Fibroblast of skin of left biceps (primary cell): ENCODE data around the gene CLINT1.
"Not testable (repeated sequence)": the region's sequence is repeated elsewhere in the genome, so short reads cannot be mapped to it uniquely, and the experiment has no call there.

ENCODE experiments used
- DNase-seq, 2 experiments: peaks; one replicate each; pipeline ENCODE4 v3.0.0-alpha.2; 2013; ENCODE audit warnings: low read depth in 2 of 2

CLINT1 gene

DNA sequence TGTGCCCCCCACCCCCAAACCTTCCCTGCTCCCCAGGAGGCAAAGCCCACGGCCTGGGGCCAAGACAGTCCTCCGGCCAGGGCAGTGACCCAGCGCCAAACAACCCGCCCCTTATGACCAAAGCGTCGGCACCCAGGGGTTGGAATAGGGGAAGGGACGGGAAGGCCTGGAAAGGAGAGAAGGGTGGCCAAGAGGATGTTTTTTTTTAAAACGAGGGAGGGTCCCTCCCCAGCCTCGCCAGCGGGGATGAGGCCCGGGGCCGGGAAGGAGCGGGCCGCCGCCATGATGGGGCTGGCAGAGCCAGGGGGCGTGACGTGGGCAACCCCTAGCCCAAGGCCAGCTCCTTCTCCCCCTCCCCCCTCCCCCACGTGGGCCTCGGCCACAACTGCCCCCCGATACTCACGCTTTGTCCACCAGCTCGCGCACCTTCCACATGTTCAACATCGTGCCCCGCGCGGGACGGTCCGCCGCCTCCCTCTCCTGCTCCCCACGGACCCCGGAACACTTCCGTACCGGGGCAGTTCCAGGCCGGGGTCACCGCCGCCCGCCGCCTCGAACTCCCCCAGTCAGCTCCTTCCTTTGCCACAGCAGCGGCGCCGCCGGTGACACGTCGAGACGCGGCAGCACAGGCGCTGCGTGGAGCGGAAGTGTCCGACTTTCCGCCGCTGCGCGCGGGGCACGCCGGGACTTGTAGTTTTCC, at the start of gene CLINT1:
TSS of gene CLINT1 (minus strand) at position 619 of the 700 bp plus-strand sequence. CDS start at position 444, 175 bp downstream.
- peak in 1 of 2 experiments; percentile 49 for DNase-seq

DNA sequence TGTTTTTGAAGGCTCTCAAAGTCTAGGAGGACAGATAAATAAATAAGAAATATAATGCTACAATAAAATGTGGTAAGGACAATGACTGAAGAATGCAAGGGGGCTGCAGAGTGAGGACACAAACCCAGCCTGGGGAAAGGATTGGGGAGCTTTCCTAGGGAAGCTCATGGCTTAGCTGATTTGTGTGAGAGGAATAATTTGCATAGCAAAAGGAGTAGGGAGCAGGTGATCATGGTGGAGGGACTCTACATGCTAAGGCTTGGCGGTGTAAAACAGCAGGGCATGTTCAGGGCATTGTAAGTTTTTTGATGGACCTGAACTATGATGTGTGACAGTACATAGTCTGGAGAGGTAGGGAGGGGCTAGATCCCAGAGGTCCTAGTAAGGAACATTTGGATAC, 49.5 kb upstream of the CLINT1 start:
- no peak for DNase-seq

DNA sequence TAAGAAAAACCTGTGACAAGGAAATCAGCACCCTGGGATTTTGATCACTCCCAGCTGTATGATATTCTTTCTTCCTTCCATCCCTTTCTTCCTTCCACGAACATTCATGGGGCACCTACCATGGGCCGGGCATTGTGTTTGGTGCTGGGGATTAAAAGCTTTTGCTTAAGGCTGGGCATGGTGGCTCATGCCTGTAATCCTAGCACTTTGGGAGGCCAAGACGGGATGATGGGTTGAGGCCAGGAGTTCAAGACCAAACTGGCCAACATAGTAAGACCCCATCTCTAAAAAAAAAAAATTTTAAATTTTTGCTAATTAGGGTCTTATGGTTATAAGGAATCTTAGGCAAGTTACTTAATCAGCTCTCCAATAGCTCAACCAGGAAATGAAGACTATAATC, 48.5 kb upstream of the CLINT1 start:
- no peak for DNase-seq

DNA sequence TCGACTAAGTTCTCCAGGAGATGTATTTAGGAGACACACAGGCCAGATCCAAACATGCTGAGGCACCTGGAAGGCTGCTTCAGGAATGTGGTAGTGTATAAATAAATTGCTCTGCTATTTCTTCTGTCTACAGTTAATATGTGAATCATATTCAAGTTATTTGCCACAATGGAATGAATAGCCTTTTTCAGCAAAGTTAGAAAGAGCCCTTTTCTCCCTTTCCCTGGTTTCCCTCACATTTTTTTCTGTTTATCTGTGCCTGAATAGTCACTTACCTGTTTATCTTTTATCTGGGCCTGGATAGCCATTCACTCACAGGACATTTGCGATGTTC, 44.1 kb upstream of the CLINT1 start:
- no peak for DNase-seq

DNA sequence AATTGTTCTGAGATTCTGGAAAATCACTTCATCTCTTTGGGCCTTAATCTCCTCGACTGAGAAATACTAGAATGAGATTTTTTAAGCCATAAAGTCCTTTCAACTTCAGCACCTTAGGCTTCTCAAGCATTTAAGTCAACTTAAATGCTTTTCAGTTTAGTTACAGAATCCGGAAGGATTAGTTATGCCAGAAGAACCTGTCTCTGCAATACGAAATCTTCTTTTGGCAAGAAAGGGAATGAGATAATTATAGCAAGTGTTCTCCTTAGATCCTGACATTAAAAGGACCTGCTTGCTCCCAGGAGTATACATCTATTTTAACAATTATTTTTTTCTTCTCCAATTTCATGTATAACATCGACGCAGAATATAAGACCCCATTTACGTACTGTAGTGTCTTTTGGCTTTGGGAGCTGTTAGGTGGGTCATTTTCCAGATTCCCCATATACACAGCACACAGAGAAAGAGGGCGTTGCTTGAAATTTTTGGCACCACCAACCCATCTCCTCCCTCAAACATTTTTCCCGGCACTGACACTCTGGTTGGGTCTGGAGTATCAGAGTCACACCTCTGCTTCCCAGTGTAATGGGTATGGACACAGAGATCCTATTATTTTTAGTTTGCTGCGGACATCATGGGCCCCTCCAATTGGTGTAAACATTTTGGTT, 43.6 kb upstream of the CLINT1 start:
- no peak for DNase-seq

DNA sequence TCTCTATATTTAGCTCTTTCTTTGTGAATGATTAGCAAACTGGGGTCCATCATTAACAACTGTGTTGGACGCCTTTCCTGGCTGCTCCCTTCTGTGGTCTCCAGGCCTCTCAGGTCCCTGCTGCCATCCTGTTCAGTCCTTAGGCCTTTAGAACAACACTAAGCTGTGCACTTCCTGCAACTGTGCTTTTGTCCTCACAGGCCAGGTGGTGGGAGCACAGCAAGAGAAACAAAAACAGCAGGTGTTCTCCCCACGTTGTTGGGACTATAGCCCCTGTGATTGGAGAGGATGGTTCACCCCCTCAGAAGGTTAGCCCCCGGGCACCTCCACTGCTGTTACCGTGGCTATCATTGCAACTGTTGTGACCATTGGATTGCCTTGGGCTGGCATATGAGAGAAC, 41.7 kb upstream of the CLINT1 start:
- DNase-seq: no peak

DNA sequence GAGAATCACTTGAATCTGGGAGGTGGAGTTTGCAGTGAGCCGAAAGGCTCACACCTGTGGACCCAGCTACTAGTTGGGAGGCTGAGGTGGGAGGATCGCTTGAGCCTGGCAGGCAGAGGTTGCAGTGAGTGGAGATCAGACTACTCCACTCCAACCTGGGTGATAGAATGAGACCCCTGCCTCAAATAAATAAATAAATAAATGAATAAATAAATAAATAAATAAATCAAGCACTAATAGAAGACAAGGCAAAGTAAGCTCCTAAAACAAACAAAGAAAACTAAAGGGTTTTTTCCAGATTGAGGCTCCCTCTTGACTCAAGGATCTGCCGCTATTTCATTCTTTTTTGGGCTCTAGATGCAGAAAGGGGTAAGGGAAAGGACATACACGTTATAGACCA, 34.7 kb upstream of the CLINT1 start:
- DNase-seq: no peak

DNA sequence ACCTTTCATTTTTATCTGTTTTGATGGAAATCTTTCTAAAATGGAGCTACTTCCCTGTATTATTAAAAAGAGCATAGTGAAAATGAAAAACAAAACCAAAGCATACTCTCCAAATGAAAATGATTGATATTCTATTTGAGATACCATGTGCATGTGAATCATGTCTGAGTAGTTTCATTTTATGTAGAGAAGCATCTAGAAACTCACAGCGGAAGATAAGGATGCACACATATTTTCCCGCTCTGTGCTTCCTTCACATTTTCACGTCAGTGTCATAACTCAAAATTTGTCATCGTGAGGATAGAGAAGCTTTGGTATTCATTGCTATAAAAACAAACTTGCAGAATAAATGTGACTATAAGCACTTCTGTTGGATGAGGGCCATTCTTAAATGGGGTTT, 34.0 kb upstream of the CLINT1 start:
- no peak for DNase-seq

DNA sequence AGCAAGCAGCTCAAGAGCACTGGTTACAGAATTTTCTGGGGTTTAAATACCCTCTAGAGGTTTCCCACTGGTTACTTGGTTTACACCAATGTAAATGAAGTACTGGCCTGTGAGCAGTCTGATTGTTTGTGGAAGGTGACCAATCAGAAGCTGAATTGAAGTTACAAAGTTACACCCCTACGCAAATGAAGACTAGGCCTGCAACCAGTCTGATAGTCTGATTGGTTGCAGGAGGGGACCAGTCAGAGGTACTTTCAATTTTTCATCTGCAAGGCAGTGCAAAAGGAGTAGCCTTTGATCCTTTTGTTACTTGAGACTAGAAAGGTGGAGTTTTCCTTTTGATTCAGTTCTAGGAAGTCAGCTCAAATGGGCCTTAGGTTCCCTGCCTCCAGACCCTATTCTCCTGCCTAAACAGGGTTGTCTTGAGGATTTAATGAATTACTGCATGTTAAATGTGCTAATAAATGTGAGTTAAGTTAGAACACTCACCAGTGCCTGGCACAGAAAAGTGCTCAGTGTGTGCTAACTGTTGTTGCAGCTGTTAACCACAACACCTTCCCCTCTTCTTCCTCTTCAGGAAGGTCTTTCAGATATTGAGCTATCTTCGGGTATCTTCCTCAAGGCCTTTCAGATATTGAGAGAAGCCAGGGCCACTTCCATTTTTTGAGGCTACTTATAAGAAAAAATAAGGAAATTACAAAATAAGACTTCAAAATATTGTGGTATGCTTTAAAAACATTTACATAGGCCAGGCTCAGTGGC, 32.1 kb upstream of the CLINT1 start:
- DNase-seq: no peak

DNA sequence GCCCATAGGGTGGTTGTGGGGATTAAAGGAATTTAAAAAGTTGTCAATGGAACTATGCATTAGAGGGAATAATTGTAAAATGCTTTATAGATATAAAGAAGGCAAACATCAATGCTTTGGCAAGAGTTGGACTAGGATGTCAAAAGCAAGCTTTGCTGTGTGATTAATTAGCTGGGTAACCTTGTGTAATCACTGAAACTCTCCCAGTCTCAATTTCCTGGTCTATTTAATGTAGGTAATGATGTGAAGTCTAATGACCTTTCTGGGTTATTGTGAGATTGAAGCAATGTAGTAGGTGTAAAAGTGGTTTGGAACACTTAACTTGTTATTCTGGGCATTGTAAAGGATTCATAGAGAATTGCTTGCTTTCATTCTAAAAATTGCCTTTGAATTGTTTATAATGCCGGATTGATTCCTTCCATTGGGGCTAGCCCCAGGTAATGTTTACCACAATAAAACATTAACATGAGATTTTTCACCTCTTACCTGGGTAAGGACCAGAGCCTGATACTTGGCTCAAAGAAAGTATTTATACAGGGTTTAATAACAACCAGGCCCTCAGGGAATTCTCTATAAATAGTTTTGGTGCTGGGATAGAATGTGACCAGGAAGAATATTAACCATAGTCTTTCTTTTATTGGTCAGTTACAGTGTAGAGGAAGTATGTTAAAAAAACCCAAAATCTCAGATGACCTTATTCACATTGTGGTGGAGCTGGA, 30.0 kb upstream of the CLINT1 start:
- no peak for DNase-seq

DNA sequence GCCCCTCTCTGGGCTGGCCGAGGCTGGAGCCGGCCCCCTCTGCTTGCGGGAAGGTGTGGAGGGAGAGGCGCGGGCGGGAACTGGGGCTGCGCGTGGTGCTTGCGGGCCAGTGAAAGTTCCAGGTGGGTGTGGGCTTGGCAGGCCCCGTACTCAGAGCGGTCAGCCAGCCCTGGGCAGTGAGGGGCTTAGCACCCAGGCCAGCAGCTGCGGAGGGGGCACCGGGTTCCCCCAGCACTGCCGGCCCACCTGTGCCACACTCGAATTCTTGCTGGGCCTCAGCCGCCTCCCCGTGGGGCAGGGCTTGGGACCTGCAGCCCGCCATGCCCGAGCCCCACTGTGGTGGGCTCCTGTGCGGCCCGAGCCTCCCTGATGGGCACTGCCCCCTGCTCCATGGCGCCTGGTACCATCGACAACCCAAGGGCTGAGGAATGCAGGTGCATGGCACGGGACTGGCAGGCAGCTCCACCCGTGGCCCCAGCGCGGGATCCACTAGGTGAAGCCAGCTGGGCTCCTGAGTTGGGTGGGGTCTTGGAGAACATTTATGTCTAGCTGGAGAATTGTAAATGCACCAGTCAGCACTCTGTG, 27.9 kb upstream of the CLINT1 start:
- DNase-seq: no peak

DNA sequence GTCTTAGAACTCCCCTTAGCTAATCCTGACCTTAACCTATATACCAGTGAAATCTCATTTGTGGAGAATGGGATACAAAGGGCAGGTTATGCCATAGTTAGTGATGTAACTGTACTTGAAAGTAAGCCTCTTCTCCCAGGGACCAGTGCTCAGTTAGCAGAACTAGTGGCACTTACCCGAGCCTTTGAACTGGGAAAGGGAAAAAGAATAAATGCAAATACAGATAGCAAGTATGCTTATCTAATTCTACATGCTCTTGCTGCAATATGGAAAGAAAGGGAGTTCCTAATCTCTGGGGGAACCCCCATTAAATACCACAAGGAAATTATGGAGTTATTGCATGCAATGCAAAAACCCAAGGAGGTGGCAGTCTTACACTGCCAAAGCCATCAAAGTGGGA, 26.1 kb upstream of the CLINT1 start:
- not testable (repeated sequence) for DNase-seq

DNA sequence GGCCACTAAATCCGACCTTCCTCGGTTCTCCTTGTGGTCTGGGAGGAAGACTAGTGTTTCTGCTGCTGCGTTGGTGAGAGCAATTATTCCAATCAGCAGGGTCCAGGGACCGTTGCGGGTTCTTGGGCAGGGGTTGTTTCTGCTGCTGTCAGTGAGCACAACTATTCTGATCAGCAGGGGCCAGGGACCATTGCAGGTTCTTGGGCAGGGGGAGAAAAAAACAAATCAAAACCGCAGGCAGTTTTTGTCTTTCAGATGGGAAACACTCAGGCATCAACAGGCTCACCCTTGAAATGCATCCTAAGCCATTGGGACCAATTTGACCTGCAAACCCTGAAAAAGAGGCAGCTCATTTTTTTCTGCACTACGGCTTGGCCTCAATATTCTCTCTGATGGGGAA, 22.6 kb upstream of the CLINT1 start:
- DNase-seq: not testable (repeated sequence)

DNA sequence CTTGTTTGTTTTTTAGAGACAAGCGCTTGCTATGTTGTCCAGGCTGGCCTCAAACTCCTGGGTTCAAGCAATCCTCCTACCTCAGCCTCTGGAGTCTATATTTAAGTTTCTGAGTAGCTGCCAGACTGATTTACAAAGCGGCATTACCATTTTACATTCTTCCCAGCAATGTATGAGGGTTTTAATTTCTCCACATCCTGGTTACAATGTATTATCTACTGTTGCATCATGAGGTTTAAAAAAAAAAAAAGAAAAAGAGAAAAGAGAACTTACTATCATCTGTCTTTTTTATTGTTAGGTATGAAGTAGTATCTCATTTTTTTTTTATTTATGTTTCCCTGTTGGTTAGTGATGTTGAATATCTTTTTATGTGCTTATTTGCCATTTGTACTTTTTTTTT, 18.9 kb upstream of the CLINT1 start:
- DNase-seq: peak in 1 of 2 experiments; percentile 20

DNA sequence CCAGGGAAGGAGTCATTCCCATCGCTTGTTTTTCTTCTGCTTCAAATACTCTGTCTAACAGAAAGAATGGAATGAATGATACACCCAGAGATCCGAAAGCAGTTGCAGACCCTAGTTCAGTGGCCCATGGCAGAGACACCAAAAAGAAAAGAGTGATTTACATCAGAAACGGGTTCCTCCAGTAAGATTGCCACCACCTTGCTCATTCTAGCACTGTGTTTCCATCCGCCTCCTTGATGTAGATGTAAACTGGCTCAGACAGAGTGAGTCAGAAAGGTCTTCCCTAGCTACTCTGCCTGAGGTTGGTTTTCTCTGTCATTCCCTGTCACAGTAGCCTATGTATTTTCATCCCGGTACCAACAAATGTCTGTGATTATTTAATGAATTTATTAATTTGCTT, 15.9 kb upstream of the CLINT1 start:
- no peak for DNase-seq

DNA sequence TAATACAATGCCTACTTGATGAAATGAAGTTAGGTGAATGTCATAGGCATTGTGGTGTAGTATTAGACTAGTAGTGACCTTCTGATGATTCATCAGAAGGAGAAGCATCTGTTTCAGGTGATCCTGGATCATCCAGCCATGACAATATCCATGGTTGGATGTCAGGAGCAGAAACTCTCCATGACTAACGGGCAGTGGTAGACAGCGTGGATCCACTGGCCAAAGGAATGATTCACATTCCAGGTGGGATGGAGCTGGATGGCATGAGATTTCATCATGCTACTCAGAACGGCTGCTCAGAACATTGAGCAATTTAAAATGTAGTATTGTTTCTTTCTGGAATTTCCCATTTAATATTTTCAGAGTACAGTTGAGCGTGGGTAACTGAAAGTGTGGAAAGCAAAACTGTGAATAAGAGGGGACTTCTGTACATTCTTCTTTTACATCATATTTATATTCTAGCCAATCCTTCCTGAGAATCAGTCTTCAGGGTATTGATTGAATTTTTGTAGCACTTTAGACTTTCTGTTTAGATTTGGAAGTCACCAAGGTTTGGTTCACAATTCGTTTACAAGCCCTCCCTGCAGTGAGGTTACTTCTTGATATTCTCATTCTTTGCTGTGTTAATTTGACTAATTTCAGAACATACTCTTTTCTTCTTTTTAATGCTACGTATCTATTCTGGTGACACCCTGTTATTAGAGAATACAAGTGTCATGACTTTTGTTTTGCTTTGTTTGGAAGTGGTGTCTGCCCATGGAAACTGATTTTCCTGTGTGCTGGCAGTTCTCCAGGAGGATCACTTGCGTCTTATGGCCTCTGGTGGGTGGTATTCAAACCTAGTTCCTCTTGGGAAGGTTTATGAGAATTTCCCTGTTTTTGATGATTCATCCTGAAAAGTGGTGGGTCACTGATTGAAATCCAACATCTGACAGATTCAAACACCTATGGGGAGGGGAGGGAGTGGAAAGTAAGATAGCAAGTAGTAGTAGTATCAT, 12.2 kb upstream of the CLINT1 start:
- DNase-seq: peak in 1 of 2 experiments; percentile 37

DNA sequence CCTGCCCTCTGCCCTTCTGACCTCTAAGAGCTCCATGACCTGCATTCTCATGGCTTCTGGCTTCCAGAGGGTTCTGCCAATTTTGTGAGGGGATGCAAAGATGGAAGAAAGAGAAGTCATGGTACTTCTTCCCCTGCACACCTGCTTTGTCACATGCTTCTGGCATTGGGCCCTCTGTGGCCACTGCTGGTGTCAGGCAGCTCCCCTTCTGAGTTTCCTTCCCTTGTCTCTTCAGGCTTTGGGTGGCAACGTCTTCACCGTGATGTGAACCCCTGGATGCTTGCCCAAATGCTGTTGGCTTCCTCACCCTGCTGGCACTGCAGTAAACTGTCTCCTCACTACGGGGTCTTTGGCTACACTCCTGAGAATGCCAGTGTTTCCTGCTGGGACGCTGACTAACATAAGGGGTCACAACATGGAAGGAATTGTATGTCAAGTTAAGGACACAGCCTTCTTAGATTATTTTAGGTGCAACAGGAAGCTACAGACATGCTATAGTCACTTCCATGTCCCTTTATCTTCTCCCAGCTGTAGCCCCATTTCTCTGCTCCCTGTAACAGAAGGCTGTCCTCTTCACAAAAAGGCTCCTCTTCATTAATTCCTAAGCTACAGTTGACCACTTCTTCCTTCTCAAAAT, 8.9 kb upstream of the CLINT1 start:
- no peak for DNase-seq

DNA sequence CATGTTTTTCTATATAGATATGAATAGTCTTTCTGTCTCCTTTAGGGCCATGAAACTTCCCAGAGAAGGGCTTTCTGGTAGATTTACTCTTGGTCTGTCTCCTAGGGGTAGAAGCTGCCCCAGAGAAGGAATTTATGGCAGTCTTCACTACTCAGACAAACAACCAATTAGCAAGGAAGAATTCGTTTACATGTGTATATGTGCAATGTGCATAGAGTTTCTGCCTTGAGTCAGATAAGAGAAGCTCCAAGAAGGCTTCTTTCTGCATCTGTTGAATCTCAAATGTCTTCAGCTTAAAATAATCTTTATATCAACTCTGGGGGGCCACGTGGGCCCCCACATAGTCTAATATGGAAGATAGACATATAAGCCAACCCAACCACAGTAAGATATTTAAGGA, 7.6 kb upstream of the CLINT1 start:
- no peak for DNase-seq

DNA sequence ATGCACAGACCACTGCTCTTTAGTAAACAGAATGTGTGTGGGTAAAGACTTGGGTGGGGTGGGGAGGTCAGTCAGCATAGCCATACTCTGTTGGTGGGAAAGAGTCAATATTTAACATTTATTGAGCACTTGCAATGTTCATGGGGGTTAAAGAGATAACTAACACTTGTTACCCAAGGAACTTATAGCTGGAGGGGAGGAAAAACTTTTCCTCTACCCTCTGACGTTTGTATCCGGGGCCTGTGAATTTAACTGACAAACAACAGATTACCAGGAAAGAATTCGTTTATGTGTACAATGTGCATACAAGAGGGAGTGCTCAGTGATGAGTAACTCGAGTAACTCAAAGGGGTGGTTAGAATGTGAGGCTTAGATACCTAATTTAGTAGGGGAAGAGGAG, 6.8 kb upstream of the CLINT1 start:
- DNase-seq: no peak

DNA sequence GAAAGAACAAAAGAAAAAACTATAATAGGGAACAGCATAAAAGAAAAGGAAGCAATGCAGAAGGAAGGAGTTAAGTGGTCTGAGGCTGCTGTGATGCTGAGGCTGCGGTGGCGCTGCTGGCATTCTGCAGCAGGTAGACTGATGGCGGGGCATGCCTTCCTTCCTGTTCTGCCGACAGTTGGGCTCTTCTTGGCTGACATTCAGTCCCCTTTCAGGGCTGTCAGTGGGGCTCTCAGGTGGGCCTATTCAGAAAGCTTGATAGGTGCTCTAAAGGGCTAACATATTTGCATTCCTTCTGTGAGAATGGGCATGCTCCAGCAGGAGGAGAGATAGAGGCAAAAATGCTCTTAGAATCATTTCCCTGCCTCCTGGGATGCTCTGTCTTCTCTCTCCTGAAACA, 5.1 kb upstream of the CLINT1 start:
- no peak for DNase-seq
